ENCODE measurements around the gene LRRC8A. TPM values are rescaled to one million over a fixed set of nuclear protein-coding genes. Genes with fewer than 3 reads are reported as not detected.
A peak's percentile ranks its signal among the peaks of the same experiment; 100 is the strongest.
"Not testable (repeated sequence)": the region's sequence is repeated elsewhere in the genome, so short reads cannot be mapped to it uniquely, and the experiment has no call there.

The LRRC8A gene
- total RNA-seq, 1 donor from 2014 or later, result 68.1 TPM

GRCh38 chr9:128937310-128938165 lies 55.6 kb downstream of the LRRC8A start:
- H3K27me3 ChIP-seq, result no peaks in the 10 kb centered on the region
- intact Hi-C loops (cut with DNase I), result loop anchor here (5.0 kb wide), 1 partner anchor 85 kb away; no protein-coding TSS in a partner anchor
- peaks cover 9% of the 10 kb centered on the region for H3K36me3 ChIP-seq
- H3K27ac ChIP-seq, result no peak overlapping the region
- H3K9me3 ChIP-seq, result no peaks in the 10 kb centered on the region
- peaks cover 3% of the 10 kb centered on the region for H3K4me1 ChIP-seq
- ATAC-seq, result no peak
- H3K4me3 ChIP-seq, result no peak overlapping the region
- no peak for DNase-seq
- TF ChIP-seq CTCF (IDR thresholded peaks at IDR 0.05), result no peak

GRCh38 chr9:128940271-128940921 lies 58.5 kb downstream of the LRRC8A start:
- peak; percentile 36 for ATAC-seq
- intact Hi-C loops (cut with DNase I), result no loop called here
- no peak overlapping the region for H3K4me3 ChIP-seq
- peak overlapping the region; percentile 6 for H3K27ac ChIP-seq
- H3K4me1 ChIP-seq, result peaks cover 7% of the 10 kb centered on the region
- peaks cover under 1% of the 10 kb centered on the region for H3K36me3 ChIP-seq
- no peaks in the 10 kb centered on the region for H3K27me3 ChIP-seq
- H3K9me3 ChIP-seq, result no peaks in the 10 kb centered on the region
- DNase-seq, result peak; percentile 32
- TF ChIP-seq CTCF (IDR thresholded peaks at IDR 0.05), result no peak

- DNase-seq (no peak), ATAC-seq (no peak)
- H3K27me3 ChIP-seq, result no peaks in the 10 kb centered on the region
- H3K4me3 ChIP-seq, result peak overlapping the region; percentile 6
- H3K36me3 ChIP-seq, result peaks cover 8% of the 10 kb centered on the region
- intact Hi-C loops (cut with DNase I), result no loop called here
- peak overlapping the region; percentile 58 for H3K27ac ChIP-seq
- no peak for TF ChIP-seq CTCF (IDR thresholded peaks at IDR 0.05)
- no peaks in the 10 kb centered on the region for H3K9me3 ChIP-seq
- H3K4me1 ChIP-seq, result peaks cover 10% of the 10 kb centered on the region
Observed at GRCh38 chr9:128940946-128941755, 59.2 kb downstream of the LRRC8A start.

GRCh38 chr9:128943832-128944620 lies 62.1 kb downstream of the LRRC8A start:
- TF ChIP-seq CTCF (IDR thresholded peaks at IDR 0.05), result no peak
- intact Hi-C loops (cut with DNase I), result no loop called here
- no peaks in the 10 kb centered on the region for H3K27me3 ChIP-seq
- peaks cover 9% of the 10 kb centered on the region for H3K36me3 ChIP-seq
- H3K27ac ChIP-seq, result peak overlapping the region; percentile 51
- H3K9me3 ChIP-seq, result no peaks in the 10 kb centered on the region
- H3K4me1 ChIP-seq, result peaks cover 26% of the 10 kb centered on the region
- DNase-seq, result peak; percentile 35
- no peak overlapping the region for H3K4me3 ChIP-seq
- ATAC-seq, result no peak

GRCh38 chr9:128944966-128945365 lies 63.0 kb downstream of the LRRC8A start:
- H3K9me3 ChIP-seq; H3K27ac ChIP-seq; intact Hi-C loops (cut with DNase I); ATAC-seq; H3K4me3 ChIP-seq; H3K27me3 ChIP-seq: not testable (repeated sequence)
- Histone ChIP-seq H3K36me3 (peaks cover 11% of the 10 kb centered on the region), H3K4me1 (peaks cover 26% of the 10 kb centered on the region)
- peak; percentile 30 for DNase-seq

Data from upper lobe of right lung (tissue), 1 donor.